Measurements from ENCODE around the gene THAP9. TPM values are rescaled to one million over a fixed set of nuclear protein-coding genes. Genes with fewer than 3 reads are reported as not detected.

THAP9 gene
- total RNA-seq, 1 donor from 2014 or later, result 3.3 TPM

DNA sequence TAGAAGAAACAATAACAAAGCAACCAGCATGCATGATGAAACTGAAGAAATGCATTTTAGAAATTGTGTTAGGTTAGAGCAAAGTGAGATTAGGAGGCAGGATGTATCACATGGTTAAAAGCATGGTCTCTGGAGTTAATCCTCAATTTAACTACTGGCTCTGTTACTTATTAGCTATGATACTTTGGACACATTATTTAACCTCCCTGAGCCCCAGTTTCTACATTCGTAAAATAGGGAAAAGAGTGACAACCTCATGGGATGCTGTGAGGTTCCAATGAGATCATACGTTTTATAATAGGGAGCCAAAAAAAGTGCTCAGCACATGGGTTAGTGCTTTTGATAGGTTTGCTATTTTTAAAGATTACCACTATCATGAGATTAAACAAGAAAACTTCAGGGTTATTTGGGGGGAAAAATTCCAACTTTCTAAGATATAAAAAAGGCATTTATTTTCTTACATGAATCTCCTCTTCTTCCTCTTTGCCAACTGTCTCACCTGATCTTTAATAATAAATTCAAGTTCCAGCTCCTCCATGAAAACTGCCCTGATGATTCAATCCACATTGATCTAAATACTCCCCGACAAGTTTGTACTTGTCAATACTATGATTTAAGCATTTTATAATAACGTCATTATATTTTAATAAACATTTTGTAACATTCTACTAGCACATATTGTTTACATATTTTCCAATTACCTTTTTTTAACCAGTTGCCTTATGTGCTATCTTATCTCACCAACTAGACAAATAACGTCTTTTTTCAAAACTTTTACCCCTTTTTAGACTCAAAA lies 14.2 kb upstream of the THAP9 start:
- Histone ChIP-seq H3K4me3 (ENCODE audit: insufficient read depth, low read depth, low read length) (peak overlapping the region; percentile 9), H2AFZ (ENCODE audit: low read depth, low read length) (no peak overlapping the region), H3K4me2 (ENCODE audit: low read length) (peak overlapping the region; percentile 78), H3K9me3 (ENCODE audit: insufficient read depth, low read depth, low read length) (no peaks in the 10 kb centered on the region), H4K20me1 (ENCODE audit: insufficient read depth, low read length) (peaks cover 76% of the 10 kb centered on the region), H3K9ac (ENCODE audit: low read length) (no peak overlapping the region), H3K27ac (ENCODE audit: low read depth, low read length) (no peak overlapping the region), H3K79me2 (ENCODE audit: insufficient read depth, low read length) (peaks cover 96% of the 10 kb centered on the region), H3K27me3 (ENCODE audit: insufficient read depth, low read length) (no peaks in the 10 kb centered on the region), H3K4me1 (ENCODE audit: insufficient read depth, low read length) (peaks cover 4% of the 10 kb centered on the region), H3K36me3 (ENCODE audit: insufficient read depth, low read length) (peaks cover 9% of the 10 kb centered on the region)
- peaks cover 12% of the 10 kb centered on the region for H3K36me3 Mint-ChIP-seq (ENCODE audit: low read depth, unreplicated experiment)
- no peaks in the 10 kb centered on the region for H3K27me3 Mint-ChIP-seq (ENCODE audit: low read depth, unreplicated experiment)
- H3K27ac Mint-ChIP-seq (ENCODE audit: unreplicated experiment), result no peak overlapping the region
- TF ChIP-seq EZH2 (IDR thresholded peaks at IDR 0.05; ENCODE audit: insufficient read depth, low read length), result no peak
- TF ChIP-seq, protein P1, sequence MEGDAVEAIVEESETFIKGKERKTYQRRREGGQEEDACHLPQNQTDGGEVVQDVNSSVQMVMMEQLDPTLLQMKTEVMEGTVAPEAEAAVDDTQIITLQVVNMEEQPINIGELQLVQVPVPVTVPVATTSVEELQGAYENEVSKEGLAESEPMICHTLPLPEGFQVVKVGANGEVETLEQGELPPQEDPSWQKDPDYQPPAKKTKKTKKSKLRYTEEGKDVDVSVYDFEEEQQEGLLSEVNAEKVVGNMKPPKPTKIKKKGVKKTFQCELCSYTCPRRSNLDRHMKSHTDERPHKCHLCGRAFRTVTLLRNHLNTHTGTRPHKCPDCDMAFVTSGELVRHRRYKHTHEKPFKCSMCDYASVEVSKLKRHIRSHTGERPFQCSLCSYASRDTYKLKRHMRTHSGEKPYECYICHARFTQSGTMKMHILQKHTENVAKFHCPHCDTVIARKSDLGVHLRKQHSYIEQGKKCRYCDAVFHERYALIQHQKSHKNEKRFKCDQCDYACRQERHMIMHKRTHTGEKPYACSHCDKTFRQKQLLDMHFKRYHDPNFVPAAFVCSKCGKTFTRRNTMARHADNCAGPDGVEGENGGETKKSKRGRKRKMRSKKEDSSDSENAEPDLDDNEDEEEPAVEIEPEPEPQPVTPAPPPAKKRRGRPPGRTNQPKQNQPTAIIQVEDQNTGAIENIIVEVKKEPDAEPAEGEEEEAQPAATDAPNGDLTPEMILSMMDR (IDR thresholded peaks at IDR 0.05; ENCODE audit: insufficient read depth, low read depth, low read length), result no peak
- peak overlapping the region; percentile 96 for H3K4me3 Mint-ChIP-seq (ENCODE audit: unreplicated experiment)
- no peaks in the 10 kb centered on the region for H3K9me3 Mint-ChIP-seq (ENCODE audit: unreplicated experiment)
- DNase-seq (ENCODE audit: low read depth) (no peak), FAIRE-seq (peak; percentile 20)
- H3K4me1 Mint-ChIP-seq (ENCODE audit: low read depth, unreplicated experiment), result peaks cover 7% of the 10 kb centered on the region

DNA sequence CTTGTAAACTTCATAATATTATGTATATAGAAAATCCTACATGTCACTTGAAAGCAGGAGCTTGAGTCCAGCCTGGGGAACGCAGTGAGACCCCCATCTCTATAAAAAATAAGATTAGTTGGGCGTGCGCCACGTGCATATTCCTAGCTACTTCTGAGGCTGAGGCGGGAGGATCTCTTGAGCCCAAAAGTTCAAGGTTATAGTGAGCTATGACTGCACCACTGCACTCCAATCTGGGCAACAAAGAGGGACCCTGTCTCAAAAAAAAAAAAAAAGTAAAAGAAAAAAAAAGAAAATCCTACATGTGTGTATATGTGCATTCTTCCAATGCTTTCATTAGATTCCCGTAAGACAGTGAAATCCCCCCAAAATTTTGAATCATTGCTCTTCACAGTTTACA lies 11.2 kb upstream of the THAP9 start:
- H3K4me2 ChIP-seq (ENCODE audit: low read length), result peak overlapping the region; percentile 89
- FAIRE-seq (no peak), DNase-seq (ENCODE audit: low read depth) (no peak)
- H3K79me2 ChIP-seq (ENCODE audit: insufficient read depth, low read length), result peaks cover 84% of the 10 kb centered on the region
- no peak overlapping the region for H3K27ac ChIP-seq (ENCODE audit: low read depth, low read length)
- peaks cover 18% of the 10 kb centered on the region for H3K36me3 ChIP-seq (ENCODE audit: insufficient read depth, low read length)
- Mint-ChIP-seq H3K27me3 (ENCODE audit: low read depth, unreplicated experiment) (no peaks in the 10 kb centered on the region), H3K4me1 (ENCODE audit: low read depth, unreplicated experiment) (peaks cover 23% of the 10 kb centered on the region), H3K9me3 (ENCODE audit: unreplicated experiment) (no peaks in the 10 kb centered on the region), H3K27ac (ENCODE audit: unreplicated experiment) (peak overlapping the region; percentile 98), H3K36me3 (ENCODE audit: low read depth, unreplicated experiment) (peaks cover 11% of the 10 kb centered on the region), H3K4me3 (ENCODE audit: unreplicated experiment) (peak overlapping the region; percentile 96)
- TF ChIP-seq, protein P1 (IDR thresholded peaks at IDR 0.05; ENCODE audit: insufficient read depth, low read depth, low read length), result no peak
- no peak for TF ChIP-seq EZH2 (IDR thresholded peaks at IDR 0.05; ENCODE audit: insufficient read depth, low read length)
- no peaks in the 10 kb centered on the region for H3K9me3 ChIP-seq (ENCODE audit: insufficient read depth, low read depth, low read length)
- H2AFZ ChIP-seq (ENCODE audit: low read depth, low read length), result no peak overlapping the region
- H4K20me1 ChIP-seq (ENCODE audit: insufficient read depth, low read length), result peaks cover 47% of the 10 kb centered on the region
- peak overlapping the region; percentile 100 for H3K9ac ChIP-seq (ENCODE audit: low read length)
- peak overlapping the region; percentile 94 for H3K4me3 ChIP-seq (ENCODE audit: insufficient read depth, low read depth, low read length)
- no peaks in the 10 kb centered on the region for H3K27me3 ChIP-seq (ENCODE audit: insufficient read depth, low read length)
- peaks cover 15% of the 10 kb centered on the region for H3K4me1 ChIP-seq (ENCODE audit: insufficient read depth, low read length)

DNA sequence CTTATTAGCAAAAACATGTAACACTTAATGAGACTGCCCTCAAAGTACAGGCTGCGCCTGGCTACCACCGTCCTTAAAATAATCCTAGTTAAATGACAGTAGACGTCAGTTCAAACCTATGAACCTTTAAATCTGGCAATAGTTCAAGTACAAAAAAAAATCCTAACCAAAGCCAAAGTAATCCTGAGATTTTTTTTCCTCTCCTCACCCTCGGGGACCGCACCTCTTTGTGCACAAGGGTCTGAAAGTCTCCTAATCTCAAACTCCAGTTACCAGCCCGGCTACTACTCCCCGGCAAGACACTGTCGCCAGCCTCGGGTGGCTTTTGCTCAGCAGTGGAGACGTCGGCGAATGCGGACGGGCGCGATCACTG lies 10.0 kb upstream of the THAP9 start:
- Histone ChIP-seq H3K4me2 (ENCODE audit: low read length) (peak overlapping the region; percentile 89), H4K20me1 (ENCODE audit: insufficient read depth, low read length) (peaks cover 35% of the 10 kb centered on the region), H3K9me3 (ENCODE audit: insufficient read depth, low read depth, low read length) (no peaks in the 10 kb centered on the region), H2AFZ (ENCODE audit: low read depth, low read length) (peak overlapping the region; percentile 51), H3K27ac (ENCODE audit: low read depth, low read length) (peak overlapping the region; percentile 99), H3K4me3 (ENCODE audit: insufficient read depth, low read depth, low read length) (peak overlapping the region; percentile 94), H3K9ac (ENCODE audit: low read length) (peak overlapping the region; percentile 100), H3K4me1 (ENCODE audit: insufficient read depth, low read length) (peaks cover 15% of the 10 kb centered on the region), H3K79me2 (ENCODE audit: insufficient read depth, low read length) (peaks cover 84% of the 10 kb centered on the region), H3K36me3 (ENCODE audit: insufficient read depth, low read length) (peaks cover 20% of the 10 kb centered on the region), H3K27me3 (ENCODE audit: insufficient read depth, low read length) (no peaks in the 10 kb centered on the region)
- peaks cover 18% of the 10 kb centered on the region for H3K36me3 Mint-ChIP-seq (ENCODE audit: low read depth, unreplicated experiment)
- peak overlapping the region; percentile 96 for H3K4me3 Mint-ChIP-seq (ENCODE audit: unreplicated experiment)
- no peak for FAIRE-seq
- no peak for DNase-seq (ENCODE audit: low read depth)
- no peaks in the 10 kb centered on the region for H3K27me3 Mint-ChIP-seq (ENCODE audit: low read depth, unreplicated experiment)
- peaks cover 21% of the 10 kb centered on the region for H3K4me1 Mint-ChIP-seq (ENCODE audit: low read depth, unreplicated experiment)
- peak overlapping the region; percentile 98 for H3K27ac Mint-ChIP-seq (ENCODE audit: unreplicated experiment)
- TF ChIP-seq EZH2 (IDR thresholded peaks at IDR 0.05; ENCODE audit: insufficient read depth, low read length), result no peak
- TF ChIP-seq, protein P1 (IDR thresholded peaks at IDR 0.05; ENCODE audit: insufficient read depth, low read depth, low read length), result no peak
- H3K9me3 Mint-ChIP-seq (ENCODE audit: unreplicated experiment), result no peaks in the 10 kb centered on the region

Measured in astrocyte (in vitro differentiated cells and primary cell).